Osteoblast (primary cell): ENCODE measurements around the gene LLGL2. TPM values are rescaled to one million over a fixed set of nuclear protein-coding genes. Genes with fewer than 3 reads are reported as not detected.

ENCODE experiments used
- DNase-seq: peaks from one replicate; pipeline ENCODE4 v3.0.0; 2011; ENCODE audit warnings: low spot score, mixed read lengths; ENCODE audit not compliant: insufficient read length; ENCODE audit errors: missing footprints
- H2AFZ ChIP-seq: 2 replicates; pipeline ENCODE4 v1.6.0; 2011; ENCODE audit warnings: mild to moderate bottlenecking, low read length
- H3K27ac ChIP-seq: 2 replicates; pipeline ENCODE4 v1.5.1; 2011; ENCODE audit warnings: mild to moderate bottlenecking, low read depth, low read length, moderate library complexity
- H3K27me3 ChIP-seq: 2 replicates; pipeline ENCODE4 v1.6.0; 2012; ENCODE audit warnings: mild to moderate bottlenecking, control low read depth, inconsistent platforms, low read length, moderate library complexity; ENCODE audit not compliant: insufficient read depth
- H3K36me3 ChIP-seq: 2 replicates; pipeline ENCODE4 v1.5.1; 2011; ENCODE audit warnings: mild to moderate bottlenecking, low read length, control low read depth, moderate library complexity; ENCODE audit not compliant: insufficient read depth
- H3K4me1 ChIP-seq: 2 replicates; pipeline ENCODE4 v1.5.1; 2011; ENCODE audit warnings: mild to moderate bottlenecking, low read length, control low read depth, moderate library complexity; ENCODE audit not compliant: insufficient read depth
- H3K4me2 ChIP-seq: 2 replicates; pipeline ENCODE4 v1.6.0; 2011; ENCODE audit warnings: mild to moderate bottlenecking, low read length; ENCODE audit not compliant: insufficient read depth
- H3K4me3 ChIP-seq: fragments of 200-600 bp; sonication (generic); 3 replicates; pipeline ENCODE4 v1.5.1; 2012; ENCODE audit warnings: mild to moderate bottlenecking, low read length, inconsistent platforms; ENCODE audit not compliant: insufficient read depth
- H3K79me2 ChIP-seq: 2 replicates; pipeline ENCODE4 v1.6.0; 2012; ENCODE audit warnings: mild to moderate bottlenecking, low read length, control low read depth, inconsistent platforms; ENCODE audit not compliant: insufficient read depth
- H3K9me3 ChIP-seq: 2 replicates; pipeline ENCODE4 v1.5.1; 2011; ENCODE audit warnings: low read depth, low read length, control low read depth
- H4K20me1 ChIP-seq: 2 replicates; pipeline ENCODE4 v1.6.0; 2012; ENCODE audit warnings: mild to moderate bottlenecking, low read length, control low read depth; ENCODE audit not compliant: insufficient read depth
- total RNA-seq: library from RNA; depleted of rRNA; stranded (reverse); fragments of >200 nt; gene quantifications from 2 replicates; pipeline ENCODE4 v1.2.3, GENCODE V29; 2012
- TF ChIP-seq, protein P1 (sequence below): IDR thresholded peaks from 2 replicates; pipeline ENCODE4 v1.5.1; 2011; ENCODE audit warnings: mild to moderate bottlenecking, low read depth, low read length, moderate library complexity; ENCODE audit errors: extremely low read depth

Gene LLGL2
- total RNA-seq, 1 donor: 0.36 TPM

DNA sequence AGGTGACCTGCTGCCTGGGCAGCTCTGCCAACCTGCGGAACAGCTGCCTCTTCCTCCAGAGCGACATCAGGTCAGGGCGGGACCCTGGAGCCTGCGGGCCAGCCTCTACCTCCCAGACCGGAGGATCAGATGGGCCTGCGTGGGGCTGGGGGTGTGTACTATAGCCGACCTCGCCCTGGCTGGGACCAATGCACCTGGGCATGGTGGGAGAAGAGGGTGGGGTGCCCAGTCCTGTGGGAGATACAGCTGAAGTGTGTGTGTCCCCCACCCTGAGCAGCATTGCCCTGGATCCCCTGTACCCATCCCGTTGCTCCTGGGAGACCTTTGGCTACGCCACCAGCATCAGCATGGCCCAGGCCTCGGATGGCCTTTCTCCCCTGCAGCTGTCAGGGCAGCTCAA lies 29.5 kb upstream of the LLGL2 start:
- Histone ChIP-seq H3K27ac (no peak overlapping the region), H4K20me1 (no peaks in the 10 kb centered on the region), H3K4me3 (no peak overlapping the region), H3K4me2 (no peak overlapping the region), H3K9me3 (no peaks in the 10 kb centered on the region), H3K4me1 (no peaks in the 10 kb centered on the region), H3K36me3 (peaks cover 27% of the 10 kb centered on the region), H2AFZ (no peak overlapping the region), H3K27me3 (no peaks in the 10 kb centered on the region), H3K79me2 (no peaks in the 10 kb centered on the region)
- TF ChIP-seq, protein P1, sequence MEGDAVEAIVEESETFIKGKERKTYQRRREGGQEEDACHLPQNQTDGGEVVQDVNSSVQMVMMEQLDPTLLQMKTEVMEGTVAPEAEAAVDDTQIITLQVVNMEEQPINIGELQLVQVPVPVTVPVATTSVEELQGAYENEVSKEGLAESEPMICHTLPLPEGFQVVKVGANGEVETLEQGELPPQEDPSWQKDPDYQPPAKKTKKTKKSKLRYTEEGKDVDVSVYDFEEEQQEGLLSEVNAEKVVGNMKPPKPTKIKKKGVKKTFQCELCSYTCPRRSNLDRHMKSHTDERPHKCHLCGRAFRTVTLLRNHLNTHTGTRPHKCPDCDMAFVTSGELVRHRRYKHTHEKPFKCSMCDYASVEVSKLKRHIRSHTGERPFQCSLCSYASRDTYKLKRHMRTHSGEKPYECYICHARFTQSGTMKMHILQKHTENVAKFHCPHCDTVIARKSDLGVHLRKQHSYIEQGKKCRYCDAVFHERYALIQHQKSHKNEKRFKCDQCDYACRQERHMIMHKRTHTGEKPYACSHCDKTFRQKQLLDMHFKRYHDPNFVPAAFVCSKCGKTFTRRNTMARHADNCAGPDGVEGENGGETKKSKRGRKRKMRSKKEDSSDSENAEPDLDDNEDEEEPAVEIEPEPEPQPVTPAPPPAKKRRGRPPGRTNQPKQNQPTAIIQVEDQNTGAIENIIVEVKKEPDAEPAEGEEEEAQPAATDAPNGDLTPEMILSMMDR: no peak
- DNase-seq: no peak

DNA sequence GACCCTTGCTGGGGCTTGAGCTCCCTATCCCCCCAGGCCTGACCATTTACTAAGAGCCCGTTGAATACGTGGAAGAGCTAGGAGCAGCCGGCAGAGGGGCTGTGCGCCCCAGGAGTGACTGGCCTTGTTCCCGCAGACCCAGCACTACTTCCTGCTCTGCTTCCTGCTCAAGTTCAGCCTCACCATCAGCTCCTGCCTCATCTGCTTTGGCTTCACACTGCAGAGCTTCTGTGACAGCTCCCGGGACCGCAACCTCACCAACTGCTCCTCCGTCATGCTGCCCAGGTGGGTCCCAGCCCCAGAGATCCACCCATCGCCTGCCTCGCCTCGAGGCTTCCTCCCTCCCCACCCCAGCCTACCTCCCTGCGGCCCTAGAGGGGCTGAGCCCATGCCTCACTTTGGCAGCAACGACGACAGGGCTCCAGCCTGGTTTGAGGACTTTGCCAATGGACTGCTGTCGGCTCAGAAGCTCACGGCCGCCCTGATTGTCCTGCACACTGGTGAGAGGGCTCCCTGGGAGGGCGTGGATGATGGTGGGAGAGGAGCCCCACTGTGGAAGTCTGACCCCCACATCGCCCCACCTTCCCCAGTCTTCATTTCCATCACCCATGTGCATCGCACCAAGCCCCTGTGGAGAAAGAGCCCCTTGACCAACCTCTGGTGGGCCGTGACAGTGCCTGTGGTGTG lies 27.3 kb upstream of the LLGL2 start:
- Histone ChIP-seq H3K79me2 (no peaks in the 10 kb centered on the region), H3K36me3 (peaks cover 18% of the 10 kb centered on the region), H2AFZ (no peak overlapping the region), H3K27me3 (no peaks in the 10 kb centered on the region), H3K4me2 (no peak overlapping the region), H4K20me1 (no peaks in the 10 kb centered on the region), H3K4me3 (no peak overlapping the region), H3K27ac (no peak overlapping the region), H3K9me3 (no peaks in the 10 kb centered on the region), H3K4me1 (no peaks in the 10 kb centered on the region)
- TF ChIP-seq, protein P1: no peak
- no peak for DNase-seq

DNA sequence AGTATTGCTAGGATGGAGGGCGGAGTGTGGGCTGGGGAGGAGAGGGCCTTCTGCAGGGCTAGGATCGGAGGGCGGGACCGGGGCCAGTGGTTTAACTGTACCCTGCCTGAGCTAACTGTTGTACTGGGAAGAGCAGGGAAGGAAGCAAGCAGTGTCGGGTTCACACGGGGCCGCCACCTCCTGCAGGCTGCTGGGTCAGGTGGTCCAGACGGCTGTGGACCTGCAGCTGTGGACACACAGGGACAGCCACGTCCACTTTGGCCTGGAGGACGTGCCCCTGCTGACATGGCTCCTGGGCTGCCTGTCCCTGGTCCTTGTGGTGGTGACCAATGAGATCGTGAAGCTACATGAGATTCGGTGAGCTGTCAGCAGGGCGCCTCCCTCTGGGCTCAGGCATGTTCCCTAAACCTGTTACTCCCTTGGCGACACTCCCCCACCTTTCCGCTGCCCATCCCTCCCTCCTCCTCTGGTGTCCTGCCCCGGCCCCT lies 26.7 kb upstream of the LLGL2 start:
- Histone ChIP-seq H3K79me2 (no peaks in the 10 kb centered on the region), H3K4me1 (no peaks in the 10 kb centered on the region), H3K36me3 (peaks cover 18% of the 10 kb centered on the region), H3K9me3 (no peaks in the 10 kb centered on the region), H3K4me3 (no peak overlapping the region), H4K20me1 (no peaks in the 10 kb centered on the region), H3K27me3 (no peaks in the 10 kb centered on the region), H3K27ac (no peak overlapping the region), H2AFZ (no peak overlapping the region), H3K4me2 (no peak overlapping the region)
- TF ChIP-seq, protein P1: no peak
- no peak for DNase-seq

DNA sequence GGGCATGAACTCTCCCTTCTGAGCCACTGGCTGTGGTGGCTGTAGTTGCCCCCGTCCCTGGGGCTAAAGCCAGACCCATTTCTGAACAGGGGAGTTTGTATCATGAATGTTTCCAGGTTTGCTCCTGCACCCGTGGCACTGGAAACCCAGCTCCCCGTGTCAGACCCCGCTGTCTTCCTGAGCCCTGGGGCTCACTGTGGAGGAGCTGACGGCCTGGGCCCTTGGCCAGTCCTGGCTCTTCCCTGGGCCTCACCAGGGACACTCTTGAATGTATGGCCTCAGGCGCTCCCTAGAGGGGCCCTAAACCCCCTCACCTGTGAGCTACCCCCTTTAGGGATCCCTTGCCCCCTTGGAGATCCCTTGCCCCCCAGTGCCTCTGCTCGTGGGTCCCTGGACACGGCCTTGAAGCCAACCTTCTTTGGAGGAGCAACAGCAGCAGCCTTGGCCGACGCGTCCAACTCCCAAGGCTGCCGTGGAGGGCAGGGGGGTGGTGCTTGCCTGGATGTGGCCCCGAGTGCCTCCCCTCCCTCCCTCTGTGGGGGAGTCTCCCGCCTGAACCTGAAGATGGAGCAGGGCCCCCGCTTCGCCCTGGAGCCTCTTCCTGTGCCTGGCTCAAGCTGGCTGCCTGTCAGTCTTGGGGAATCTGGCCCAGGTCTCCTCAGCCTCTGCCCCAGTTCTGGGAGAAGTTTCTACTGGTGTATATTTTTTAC lies 26.0 kb upstream of the LLGL2 start:
- DNase-seq: no peak
- Histone ChIP-seq H3K4me1 (no peaks in the 10 kb centered on the region), H2AFZ (no peak overlapping the region), H3K27ac (no peak overlapping the region), H3K27me3 (no peaks in the 10 kb centered on the region), H3K4me2 (no peak overlapping the region), H3K79me2 (no peaks in the 10 kb centered on the region), H3K9me3 (no peaks in the 10 kb centered on the region), H4K20me1 (peaks cover 3% of the 10 kb centered on the region), H3K36me3 (peaks cover 11% of the 10 kb centered on the region), H3K4me3 (no peak overlapping the region)
- TF ChIP-seq, protein P1: no peak
